K562 (cell line): ENCODE results near the gene CACNA2D3. TPM values are rescaled to one million over a fixed set of nuclear protein-coding genes. Genes with fewer than 3 reads are reported as not detected.

Experiments
- CXXC5 ChIP-seq: fragments of 250-450 bp; sonication (Bioruptor Pico); IDR thresholded peaks from 2 replicates; pipeline ENCODE4 v1.8.0; 2022; ENCODE audit warnings: inconsistent platforms, mild to moderate bottlenecking, moderate library complexity
- E4F1 ChIP-seq: fragments of 250-450 bp; sonication (Bioruptor Pico); IDR thresholded peaks from 2 replicates; pipeline ENCODE4 v1.5.0; 2021; ENCODE audit warnings: mild to moderate bottlenecking, borderline replicate concordance
- HDAC1 ChIP-seq, 2 experiments: fragments of 450-650 bp; IDR thresholded peaks; 2 replicates each; pipeline ENCODE4 v1.6.1; 2016 to 2017; ENCODE audit warnings: inconsistent platforms in 1 of 2, mild to moderate bottlenecking in 1 of 2, moderate library complexity in 1 of 2
- NR4A1 ChIP-seq, 2 experiments: fragments of 250-450 bp in 1 of 2; fragments of 450-650 bp in 1 of 2; sonication (Bioruptor Pico) in 1 of 2; IDR thresholded peaks; 2 replicates each; pipeline versions ENCODE4 v1.4.0 to v1.6.1; 2016 to 2020; ENCODE audit warnings: mild to moderate bottlenecking in 2 of 2, missing compliant biosample characterization in 1 of 2, missing genetic modification characterization in 1 of 2, moderate library complexity in 1 of 2
- POLR2AphosphoS2 ChIP-seq: IDR thresholded peaks from 2 replicates; pipeline ENCODE4 v1.6.1; 2012; ENCODE audit warnings: low read length, improper control_type of control experiment
- RBM14 ChIP-seq: fragments of 200-400 bp; formaldehyde crosslinking; IDR thresholded peaks from 2 replicates; pipeline ENCODE4 v1.6.1; 2018; ENCODE audit warnings: low read depth, mild to moderate bottlenecking, low read length, moderate library complexity, borderline replicate concordance; ENCODE audit not compliant: insufficient read depth
- RFX5 ChIP-seq: IDR thresholded peaks from 2 replicates; pipeline ENCODE4 v1.6.1; 2011; ENCODE audit warnings: low read depth, mild to moderate bottlenecking, improper control_type of control experiment, low read length
- ZC3H11A ChIP-seq: IDR thresholded peaks from 2 replicates; pipeline ENCODE4 v1.6.1; 2012; ENCODE audit warnings: low read depth, low read length, improper control_type of control experiment
- ZNF76 ChIP-seq: fragments of 250-450 bp; sonication (Bioruptor Pico); IDR thresholded peaks from 2 replicates; pipeline ENCODE4 v1.4.0; 2020; ENCODE audit warnings: mild to moderate bottlenecking, moderate library complexity, borderline replicate concordance
- polyA plus RNA-seq, 8 experiments: library from polyadenylated mRNA; depleted of rRNA in 4 of 8; stranded (reverse) in 5 of 8; unstranded in 3 of 8; fragments of >200 nt; fragmentation: Nextera tagmentation in 2 of 8; fragmentation: Illumina TruSeq in 1 of 8; extraction: Ambion mirVana in 2 of 8; extraction: Trizol in 1 of 8; gene quantifications; 2 replicates each; pipeline versions ENCODE4 v1.2.1 to v1.2.3, GENCODE V29; 2011 to 2014; ENCODE audit warnings: inconsistent platforms in 1 of 8, missing spikeins in 1 of 8
- total RNA-seq, 7 experiments: library from RNA; depleted of rRNA in 6 of 7; stranded (reverse); fragments of >200 nt in 6 of 7; fragmentation: Illumina TruSeq in 2 of 7; extraction: Trizol in 2 of 7; gene quantifications; 2 replicates each; pipeline versions ENCODE4 v1.2.1 to v1.2.3, GENCODE V29; 2011 to 2021; ENCODE audit warnings: low replicate concordance in 1 of 7
- TF ChIP-seq, protein P1 (sequence below): fragments of 450-650 bp; formaldehyde crosslinking; IDR thresholded peaks from 2 replicates; pipeline ENCODE4 v1.4.0; 2020; ENCODE audit warnings: mild to moderate bottlenecking, moderate library complexity

Gene CACNA2D3
- total and polyA plus RNA-seq, 9 of the 15 experiments (the other 6 are each of a cell fraction or from before 2014, with no cell fraction given), result 0.01 TPM; not detected in 8

DNA sequence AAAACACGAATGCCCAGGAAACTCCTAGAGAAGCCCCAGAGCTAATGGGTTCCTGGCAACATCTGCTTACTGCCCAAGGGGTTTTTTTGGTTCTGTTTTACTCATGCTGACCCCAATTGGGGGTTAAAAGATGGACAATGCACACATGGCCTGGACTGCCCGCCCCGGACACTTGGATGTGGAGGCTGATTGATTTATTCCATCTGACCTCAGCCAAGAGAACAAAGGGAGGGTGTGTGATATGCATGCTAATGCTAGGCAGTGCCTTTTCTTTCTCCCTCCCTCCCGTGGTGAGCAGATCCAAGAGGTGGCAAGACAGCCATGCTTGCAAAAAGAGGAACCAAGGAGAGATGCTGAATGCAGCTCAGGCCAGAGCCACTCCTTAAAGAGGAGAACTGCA lies 808.8 kb downstream of the CACNA2D3 start (continued):
- TF ChIP-seq RBM14 (no peak), CXXC5 (CRISPR knock-in tag) (no peak), E4F1 (CRISPR knock-in tag) (no peak), RFX5 (no peak), ZC3H11A (no peak), HDAC1 (IDR thresholded peaks at IDR 0.05) (no peak), POLR2AphosphoS2 (no peak), ZNF76 (CRISPR knock-in tag) (no peak), NR4A1 (CRISPR knock-in tag; IDR thresholded peaks at IDR 0.05) (no peak), NR4A1 (tag; IDR thresholded peaks at IDR 0.05) (no peak)
- TF ChIP-seq, protein P1, sequence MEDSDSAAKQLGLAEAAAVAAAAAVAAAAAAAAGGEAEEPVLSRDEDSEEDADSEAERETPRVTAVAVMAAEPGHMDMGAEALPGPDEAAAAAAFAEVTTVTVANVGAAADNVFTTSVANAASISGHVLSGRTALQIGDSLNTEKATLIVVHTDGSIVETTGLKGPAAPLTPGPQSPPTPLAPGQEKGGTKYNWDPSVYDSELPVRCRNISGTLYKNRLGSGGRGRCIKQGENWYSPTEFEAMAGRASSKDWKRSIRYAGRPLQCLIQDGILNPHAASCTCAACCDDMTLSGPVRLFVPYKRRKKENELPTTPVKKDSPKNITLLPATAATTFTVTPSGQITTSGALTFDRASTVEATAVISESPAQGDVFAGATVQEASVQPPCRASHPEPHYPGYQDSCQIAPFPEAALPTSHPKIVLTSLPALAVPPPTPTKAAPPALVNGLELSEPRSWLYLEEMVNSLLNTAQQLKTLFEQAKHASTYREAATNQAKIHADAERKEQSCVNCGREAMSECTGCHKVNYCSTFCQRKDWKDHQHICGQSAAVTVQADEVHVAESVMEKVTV, result no peak
